Breast epithelium (tissue), 4 donors: ENCODE results near the gene ATP5MK. TPM values are rescaled to one million over a fixed set of nuclear protein-coding genes. Genes with fewer than 3 reads are reported as not detected.
A peak's percentile ranks its signal among the peaks of the same experiment; 100 is the strongest.

Experiments used
- DNase-seq, 2 donors: peaks; one replicate each; pipeline ENCODE4 v3.0.0-alpha.2; 2019; ENCODE audit warnings: low spot score in 2 of 2
- H3K27ac ChIP-seq, 2 donors: fragments of 200-600 bp; sonication (generic) in 1 of 2; one replicate each; pipeline ENCODE4 v1.5.1; 2016 to 2019; ENCODE audit warnings: mild to moderate bottlenecking in 1 of 2
- H3K27me3 ChIP-seq, 2 donors: fragments of 200-600 bp; sonication (generic) in 1 of 2; one replicate each; pipeline versions ENCODE4 v1.5.1 to v1.6.0; 2017 to 2019; ENCODE audit warnings: control low read depth in 1 of 2, mild to moderate bottlenecking in 1 of 2
- H3K36me3 ChIP-seq: fragments of 200-600 bp; one replicate; pipeline ENCODE4 v1.5.1; 2019
- H3K4me1 ChIP-seq, 2 donors: fragments of 200-600 bp; sonication (generic); one replicate each; pipeline ENCODE4 v1.5.1; 2016 to 2019; ENCODE audit warnings: control low read depth in 1 of 2
- H3K4me3 ChIP-seq, 3 donors: fragments of 200-600 bp; sonication (generic); 1 replicate in 2 of 3; 2 replicates in 1 of 3; pipeline ENCODE4 v1.5.1; 2016 to 2019; ENCODE audit warnings: mild to moderate bottlenecking in 3 of 3, moderate library complexity in 2 of 3
- H3K9me3 ChIP-seq, 2 donors: fragments of 200-600 bp; sonication (generic) in 1 of 2; one replicate each; pipeline ENCODE4 v1.5.1; 2016 to 2019; ENCODE audit warnings: control low read depth in 1 of 2
- CTCF ChIP-seq, 3 donors: fragments of 450-650 bp; IDR thresholded peaks; one replicate each; pipeline ENCODE4 v1.5.1; 2016 to 2017; ENCODE audit warnings: antibody characterized with exemption in 3 of 3, mild to moderate bottlenecking in 3 of 3, moderate library complexity in 3 of 3
- POLR2A ChIP-seq: fragments of 450-650 bp; IDR thresholded peaks from one replicate; pipeline ENCODE4 v1.6.1; 2016; ENCODE audit warnings: antibody characterized with exemption, mild to moderate bottlenecking, moderate library complexity
- POLR2AphosphoS5 ChIP-seq, 3 donors: sonication (generic); formaldehyde crosslinking; IDR thresholded peaks; one replicate each; pipeline ENCODE4 v1.6.1; 2017; ENCODE audit warnings: antibody characterized with exemption in 3 of 3
- intact Hi-C: fragments of 100-400 bp; cut with DNase I; formaldehyde crosslinking; loops from one replicate; pipeline ENCODE4 v1.15.1; 2023; ENCODE audit warnings: low total_unique reads
- total RNA-seq, 3 donors: library from RNA; depleted of rRNA; stranded (reverse); fragments of >200 nt; gene quantifications; one replicate each; pipeline ENCODE4 v1.1.0, GENCODE V29; 2016

Gene ATP5MK
- total RNA-seq: 100 to 1,000 TPM; 173 to 204 (median 189) TPM

GRCh38 chr10:103396067-103396788 is at the start of gene ATP5MK, which contains the start of gene PDCD11:
Gene ATP5MK, minus strand, starts transcription at chr10:103396475. Its CDS starts 4,018 bp downstream, at chr10:103392457.
Gene PDCD11, plus strand, starts transcription at chr10:103396626. Its CDS starts 1,801 bp downstream, at chr10:103398427.
- Histone ChIP-seq H3K4me3 (peak within 1 kb of the TSS; percentile 81 to 98 (median 94)), H3K4me1 (peaks cover 5 to 9% of the 10 kb centered on the region in 2 donors), H3K9me3 (no peaks in the 10 kb centered on the region), H3K36me3 (no peaks in the 10 kb centered on the region), H3K27ac (peak within 1 kb of the TSS; percentile 84 to 87), H3K27me3 (no peaks in the 10 kb centered on the region)
- peak; percentile 97 to 98 for DNase-seq
- TF ChIP-seq POLR2AphosphoS5 (IDR thresholded peaks at IDR 0.05) (peak; percentile 57 to 82 (median 74)), CTCF (IDR thresholded peaks at IDR 0.05) (no peak), POLR2A (peak; percentile 42)
- intact Hi-C loops: no loop called here

GRCh38 chr10:103445366-103445765 is 49.1 kb upstream of the ATP5MK start:
- peak overlapping the region; percentile 83 to 94 for H3K27ac ChIP-seq
- peaks cover 13 to 17% of the 10 kb centered on the region in 2 donors for H3K4me1 ChIP-seq
- no peaks in the 10 kb centered on the region for H3K9me3 ChIP-seq
- H3K4me3 ChIP-seq: no peak overlapping the region
- TF ChIP-seq POLR2A: no peak
- no peak for TF ChIP-seq CTCF (IDR thresholded peaks at IDR 0.05)
- no peak for TF ChIP-seq POLR2AphosphoS5 (IDR thresholded peaks at IDR 0.05)
- no peak for DNase-seq
- no peaks in the 10 kb centered on the region for H3K36me3 ChIP-seq
- intact Hi-C loops: no loop called here
- H3K27me3 ChIP-seq: no peaks in the 10 kb centered on the region

- intact Hi-C loops: no loop called here
- H3K4me3 ChIP-seq: no peak overlapping the region
- no peak for DNase-seq
- H3K27ac ChIP-seq: peak overlapping the region; percentile 83 to 94
- no peaks in the 10 kb centered on the region for H3K36me3 ChIP-seq
- TF ChIP-seq POLR2A (no peak), CTCF (IDR thresholded peaks at IDR 0.05) (no peak), POLR2AphosphoS5 (IDR thresholded peaks at IDR 0.05) (no peak)
- H3K9me3 ChIP-seq: no peaks in the 10 kb centered on the region
- no peaks in the 10 kb centered on the region for H3K27me3 ChIP-seq
- H3K4me1 ChIP-seq: peaks cover 11 to 13% of the 10 kb centered on the region in 2 donors
Observed at GRCh38 chr10:103444478-103444877, 48.2 kb upstream of the ATP5MK start.

- Histone ChIP-seq H3K27ac (peak overlapping the region in 1 of 2 donors; percentile 57), H3K9me3 (no peaks in the 10 kb centered on the region), H3K27me3 (no peaks in the 10 kb centered on the region), H3K36me3 (no peaks in the 10 kb centered on the region), H3K4me3 (no peak overlapping the region), H3K4me1 (peaks cover 6 to 10% of the 10 kb centered on the region in 2 donors)
- intact Hi-C loops: no loop called here
- TF ChIP-seq POLR2AphosphoS5 (IDR thresholded peaks at IDR 0.05) (no peak), POLR2A (no peak), CTCF (IDR thresholded peaks at IDR 0.05) (no peak)
- DNase-seq: no peak
Observed at GRCh38 chr10:103443475-103444185, 47.4 kb upstream of the ATP5MK start.

GRCh38 chr10:103442031-103442461 is 45.8 kb upstream of the ATP5MK start:
- H3K4me3 ChIP-seq: no peak overlapping the region
- H3K4me1 ChIP-seq: peaks cover 6 to 9% of the 10 kb centered on the region in 2 donors
- no peaks in the 10 kb centered on the region for H3K36me3 ChIP-seq
- TF ChIP-seq CTCF (IDR thresholded peaks at IDR 0.05): no peak
- TF ChIP-seq POLR2A: no peak
- TF ChIP-seq POLR2AphosphoS5 (IDR thresholded peaks at IDR 0.05): no peak
- intact Hi-C loops: no loop called here
- no peaks in the 10 kb centered on the region for H3K9me3 ChIP-seq
- DNase-seq: no peak
- peak overlapping the region; percentile 33 to 57 for H3K27ac ChIP-seq
- H3K27me3 ChIP-seq: no peaks in the 10 kb centered on the region
